Neural crest cell (in vitro differentiated cells): ENCODE data around the gene SAYSD1. TPM values are rescaled to one million over a fixed set of nuclear protein-coding genes. Genes with fewer than 3 reads are reported as not detected.
A peak's percentile ranks its signal among the peaks of the same experiment; 100 is the strongest.
"Not testable (repeated sequence)": the region's sequence is repeated elsewhere in the genome, so short reads cannot be mapped to it uniquely, and the experiment has no call there.

Source experiments
- DNase-seq: peaks from one replicate; pipeline ENCODE4 v3.0.0; 2021; ENCODE audit warnings: low read depth, mixed read lengths, low spot score
- H3K27ac Mint-ChIP-seq: one replicate; pipeline ENCODE4 v1.8.0; 2021; ENCODE audit warnings: mild to moderate bottlenecking, mixed read lengths; ENCODE audit not compliant: unreplicated experiment
- H3K27me3 Mint-ChIP-seq: 2 replicates; pipeline ENCODE4 v1.8.0; 2021; ENCODE audit warnings: low read depth, mild to moderate bottlenecking, mixed read lengths
- H3K36me3 Mint-ChIP-seq: 2 replicates; pipeline ENCODE4 v1.8.0; 2021; ENCODE audit warnings: low read depth, mild to moderate bottlenecking, mixed read lengths
- H3K4me1 Mint-ChIP-seq: 2 replicates; pipeline ENCODE4 v1.8.0; 2021; ENCODE audit warnings: mixed read lengths
- H3K4me3 Mint-ChIP-seq: one replicate; pipeline ENCODE4 v1.8.0; 2021; ENCODE audit warnings: mild to moderate bottlenecking, mixed read lengths
- H3K9me3 Mint-ChIP-seq: 2 replicates; pipeline ENCODE4 v1.8.0; 2021; ENCODE audit warnings: mixed read lengths
- total RNA-seq: library from RNA; stranded (reverse); gene quantifications from 2 replicates; pipeline ENCODE4 v1.2.1, GENCODE V29; 2021
- TF ChIP-seq, protein P1 (sequence below): fragments of 200-600 bp; sonication (generic); conservative IDR thresholded peaks from 2 replicates; pipeline ENCODE4 v1.5.0; 2021; ENCODE audit warnings: antibody characterized with exemption, mild to moderate bottlenecking

SAYSD1 gene
- total RNA-seq, 1 donor from 2014 or later: 13.4 TPM

DNA sequence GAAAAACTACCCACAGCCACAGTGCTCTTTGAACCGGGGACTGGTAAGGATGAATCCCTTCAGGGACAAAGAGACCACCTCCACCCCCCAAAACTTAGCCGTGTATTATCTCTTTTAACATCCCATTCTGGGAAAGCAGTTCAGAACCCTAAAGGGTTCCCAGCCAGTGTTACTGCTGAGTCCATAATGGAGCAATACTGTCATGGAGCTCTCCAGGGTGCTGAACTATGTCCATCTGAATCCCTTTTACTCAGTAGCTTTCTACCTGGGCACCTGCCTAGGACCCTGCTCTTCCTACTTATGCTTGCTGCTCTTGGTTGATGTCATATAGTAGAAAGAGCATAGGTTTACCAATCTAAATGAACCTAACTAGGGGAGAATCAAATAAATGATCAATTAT, 22.3 kb upstream of the SAYSD1 start:
- H3K36me3 Mint-ChIP-seq: no peaks in the 10 kb centered on the region
- peak; percentile 63 for DNase-seq
- no peaks in the 10 kb centered on the region for H3K4me1 Mint-ChIP-seq
- peaks cover 42% of the 10 kb centered on the region for H3K27me3 Mint-ChIP-seq
- no peaks in the 10 kb centered on the region for H3K9me3 Mint-ChIP-seq
- TF ChIP-seq, protein P1, sequence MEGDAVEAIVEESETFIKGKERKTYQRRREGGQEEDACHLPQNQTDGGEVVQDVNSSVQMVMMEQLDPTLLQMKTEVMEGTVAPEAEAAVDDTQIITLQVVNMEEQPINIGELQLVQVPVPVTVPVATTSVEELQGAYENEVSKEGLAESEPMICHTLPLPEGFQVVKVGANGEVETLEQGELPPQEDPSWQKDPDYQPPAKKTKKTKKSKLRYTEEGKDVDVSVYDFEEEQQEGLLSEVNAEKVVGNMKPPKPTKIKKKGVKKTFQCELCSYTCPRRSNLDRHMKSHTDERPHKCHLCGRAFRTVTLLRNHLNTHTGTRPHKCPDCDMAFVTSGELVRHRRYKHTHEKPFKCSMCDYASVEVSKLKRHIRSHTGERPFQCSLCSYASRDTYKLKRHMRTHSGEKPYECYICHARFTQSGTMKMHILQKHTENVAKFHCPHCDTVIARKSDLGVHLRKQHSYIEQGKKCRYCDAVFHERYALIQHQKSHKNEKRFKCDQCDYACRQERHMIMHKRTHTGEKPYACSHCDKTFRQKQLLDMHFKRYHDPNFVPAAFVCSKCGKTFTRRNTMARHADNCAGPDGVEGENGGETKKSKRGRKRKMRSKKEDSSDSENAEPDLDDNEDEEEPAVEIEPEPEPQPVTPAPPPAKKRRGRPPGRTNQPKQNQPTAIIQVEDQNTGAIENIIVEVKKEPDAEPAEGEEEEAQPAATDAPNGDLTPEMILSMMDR: no peak
- no peak overlapping the region for H3K27ac Mint-ChIP-seq
- no peak overlapping the region for H3K4me3 Mint-ChIP-seq

DNA sequence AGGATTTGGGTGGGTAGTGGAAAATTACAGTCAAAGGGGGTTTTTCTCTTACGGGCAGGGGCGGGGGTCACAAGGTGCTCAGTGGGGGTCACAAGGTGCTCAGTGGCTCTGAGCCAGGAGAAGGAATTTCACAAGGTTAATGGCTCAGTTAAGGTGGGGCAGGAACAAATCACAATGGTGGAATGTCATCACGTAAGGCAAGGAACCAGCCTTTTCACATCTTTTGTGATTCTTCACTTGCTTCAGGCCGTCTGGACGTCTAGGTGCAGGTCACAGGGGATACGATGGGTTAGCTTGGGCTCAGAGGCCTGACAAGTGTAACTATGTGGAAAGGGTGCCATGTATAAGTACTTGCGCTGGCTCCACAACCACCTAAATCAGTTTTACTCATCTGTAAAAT, 21.2 kb upstream of the SAYSD1 start:
- H3K36me3 Mint-ChIP-seq: not testable (repeated sequence)

DNA sequence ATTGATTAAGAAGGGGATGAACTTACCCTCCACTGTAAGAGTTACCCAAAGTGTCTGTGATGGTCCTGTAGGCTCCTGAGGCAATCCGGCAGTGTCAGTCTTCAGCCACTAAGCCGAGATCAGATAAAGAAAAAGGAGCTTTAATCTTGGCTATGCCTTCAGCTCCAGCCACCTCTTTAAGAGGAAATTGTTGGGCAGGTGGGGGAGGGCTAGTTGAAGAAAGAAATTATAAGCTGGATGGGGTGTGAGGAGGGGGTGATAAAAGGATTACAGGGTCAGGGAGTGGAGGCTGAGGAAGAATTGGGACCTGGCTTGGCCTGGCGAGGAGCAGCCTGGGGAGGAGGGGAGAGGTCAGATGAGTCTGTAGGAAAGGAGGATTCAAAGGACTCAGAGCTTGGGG, 19.8 kb upstream of the SAYSD1 start:
- peaks cover 26% of the 10 kb centered on the region for H3K27me3 Mint-ChIP-seq

More for the DNA sequence above, 21.2 kb upstream of the SAYSD1 start:
- not testable (repeated sequence) for DNase-seq, H3K27ac Mint-ChIP-seq, H3K4me1 Mint-ChIP-seq, H3K9me3 Mint-ChIP-seq, H3K4me3 Mint-ChIP-seq
- H3K27me3 Mint-ChIP-seq: peaks cover 41% of the 10 kb centered on the region

DNA sequence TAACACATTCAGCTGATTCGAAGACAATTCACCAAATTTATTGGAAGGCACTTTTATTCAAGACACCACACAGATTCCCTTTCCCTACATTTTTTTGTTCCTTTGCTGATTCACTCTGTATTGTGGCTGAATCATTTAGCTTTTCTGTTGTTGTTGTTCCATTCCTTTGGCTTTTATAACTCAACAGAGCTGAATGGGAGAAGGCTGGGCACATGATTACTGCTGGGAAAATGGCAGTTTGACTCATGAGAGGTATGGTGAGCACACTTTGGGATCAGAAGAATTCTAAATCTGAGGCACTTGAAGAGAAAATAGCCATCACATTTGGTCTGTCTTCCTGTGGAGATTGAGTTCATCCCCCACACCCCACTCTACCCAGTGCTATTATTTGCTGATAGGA, 15.7 kb upstream of the SAYSD1 start:
- Mint-ChIP-seq H3K9me3 (no peaks in the 10 kb centered on the region), H3K36me3 (no peaks in the 10 kb centered on the region), H3K27me3 (peaks cover 8% of the 10 kb centered on the region), H3K27ac (no peak overlapping the region), H3K4me1 (no peaks in the 10 kb centered on the region), H3K4me3 (no peak overlapping the region)
- TF ChIP-seq, protein P1: no peak
- DNase-seq: no peak

More for the DNA sequence above, 19.8 kb upstream of the SAYSD1 start:
- not testable (repeated sequence) for DNase-seq, H3K36me3 Mint-ChIP-seq, H3K4me1 Mint-ChIP-seq, H3K27ac Mint-ChIP-seq, H3K9me3 Mint-ChIP-seq, H3K4me3 Mint-ChIP-seq

DNA sequence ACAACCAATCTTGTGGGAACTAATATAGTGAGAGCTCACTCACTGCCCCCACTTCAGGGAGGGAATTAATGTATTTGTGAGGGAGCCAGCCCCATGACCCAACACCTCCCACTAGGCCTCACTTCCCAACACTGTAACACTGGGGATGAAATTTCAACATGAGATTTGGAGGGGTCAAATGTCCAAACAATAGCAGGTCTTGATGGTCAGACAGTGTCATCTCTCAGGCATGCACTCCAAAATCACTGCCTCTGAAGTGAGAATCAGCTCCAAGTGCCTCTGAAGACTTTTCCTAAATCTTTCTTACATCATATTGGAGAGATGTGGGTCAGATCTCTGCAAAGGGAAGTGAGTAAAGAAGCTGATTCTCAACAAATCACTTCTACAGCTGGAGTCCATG, 13.8 kb upstream of the SAYSD1 start:
- no peaks in the 10 kb centered on the region for H3K36me3 Mint-ChIP-seq
- TF ChIP-seq, protein P1: no peak
- DNase-seq: no peak
- H3K4me1 Mint-ChIP-seq: no peaks in the 10 kb centered on the region
- no peaks in the 10 kb centered on the region for H3K9me3 Mint-ChIP-seq
- H3K27me3 Mint-ChIP-seq: peaks cover 17% of the 10 kb centered on the region
- no peak overlapping the region for H3K27ac Mint-ChIP-seq
- H3K4me3 Mint-ChIP-seq: no peak overlapping the region

DNA sequence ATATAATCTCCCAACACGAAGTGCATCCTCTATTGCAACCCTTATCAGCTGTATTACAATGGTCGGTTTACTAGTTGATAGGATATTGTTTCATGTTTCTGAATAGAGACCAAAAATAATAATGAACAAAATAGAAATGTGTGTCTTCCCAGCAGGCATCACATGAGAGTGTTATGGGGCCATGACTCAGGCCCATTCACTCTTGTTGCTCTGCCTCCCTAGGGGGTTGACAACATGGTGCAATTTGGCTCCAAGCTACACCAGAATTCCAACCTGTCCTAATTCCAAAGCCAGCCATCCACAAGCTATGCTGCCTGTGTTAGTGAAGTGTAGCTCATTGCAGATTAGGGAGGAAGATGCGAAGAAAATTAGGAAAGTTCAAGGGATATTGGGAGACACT, 13.1 kb upstream of the SAYSD1 start:
- Mint-ChIP-seq H3K36me3 (no peaks in the 10 kb centered on the region), H3K4me1 (no peaks in the 10 kb centered on the region), H3K4me3 (no peak overlapping the region), H3K27me3 (peaks cover 19% of the 10 kb centered on the region), H3K9me3 (no peaks in the 10 kb centered on the region), H3K27ac (no peak overlapping the region)
- DNase-seq: no peak
- TF ChIP-seq, protein P1: no peak

DNA sequence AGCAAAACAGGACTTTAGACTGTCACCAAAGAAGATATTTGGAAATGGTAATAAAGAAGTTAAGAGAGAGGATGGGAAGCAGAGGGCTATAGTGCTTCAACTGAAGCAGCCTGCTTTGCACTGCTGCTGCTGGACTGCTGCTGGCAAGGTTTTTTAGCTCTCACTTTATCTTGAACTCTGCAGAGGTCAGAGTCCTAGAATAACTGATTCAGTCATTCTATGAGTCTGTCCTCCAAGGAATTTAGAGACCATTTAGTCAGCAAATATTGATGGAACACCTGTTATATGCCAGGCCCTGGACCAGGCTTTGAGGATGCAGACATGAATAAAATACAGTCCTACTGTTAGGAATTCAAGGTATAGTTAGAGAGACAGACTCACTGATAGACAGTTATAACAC, 9.1 kb upstream of the SAYSD1 start:
- Mint-ChIP-seq H3K27me3 (peaks cover 42% of the 10 kb centered on the region), H3K9me3 (no peaks in the 10 kb centered on the region)

More for the DNA sequence above, 9.1 kb upstream of the SAYSD1 start:
- no peaks in the 10 kb centered on the region for H3K36me3 Mint-ChIP-seq
- no peak for DNase-seq
- no peak overlapping the region for H3K4me3 Mint-ChIP-seq
- TF ChIP-seq, protein P1: no peak
- H3K4me1 Mint-ChIP-seq: no peaks in the 10 kb centered on the region
- no peak overlapping the region for H3K27ac Mint-ChIP-seq
